Activated T-helper 9 cell treated with anti-CD3 and anti-CD28 coated beads, Interleukin-2, amount 50 U/mL, for 16 hours (primary cell): ENCODE results near the gene CASP4.
"Not testable (repeated sequence)": the region's sequence is repeated elsewhere in the genome, so short reads cannot be mapped to it uniquely, and the experiment has no call there.

Experiments used
- DNase-seq: peaks from one replicate; pipeline ENCODE4 v3.0.0-alpha.2; 2020; ENCODE audit warnings: low read depth

Gene CASP4

GRCh38 chr11:104968355-104968855, at the start of gene CASP4:
Gene CASP4, minus strand, starts transcription at chr11:104968574. Its CDS starts 49 bp downstream, at chr11:104968525.
- DNase-seq: no peak

GRCh38 chr11:105007463-105007862, 39.1 kb upstream of the CASP4 start:
- no peak for DNase-seq

GRCh38 chr11:105005451-105005845, 37.1 kb upstream of the CASP4 start:
- DNase-seq: no peak

GRCh38 chr11:105004021-105004420, 35.6 kb upstream of the CASP4 start:
- no peak for DNase-seq

- no peak for DNase-seq
Measured at GRCh38 chr11:105003151-105003550, 34.8 kb upstream of the CASP4 start.

GRCh38 chr11:105000797-105001196, 32.4 kb upstream of the CASP4 start:
- DNase-seq: peak; percentile 29

GRCh38 chr11:105000167-105000566, 31.8 kb upstream of the CASP4 start:
- no peak for DNase-seq

- DNase-seq: no peak
Measured at GRCh38 chr11:104999721-105000120, 31.3 kb upstream of the CASP4 start.

GRCh38 chr11:104997288-104997687, 28.9 kb upstream of the CASP4 start:
- no peak for DNase-seq

- no peak for DNase-seq
Measured at GRCh38 chr11:104995001-104995408, 26.6 kb upstream of the CASP4 start.

GRCh38 chr11:104992781-104993180, 24.4 kb upstream of the CASP4 start:
- DNase-seq: no peak

GRCh38 chr11:104991994-104992393, 23.6 kb upstream of the CASP4 start:
- no peak for DNase-seq

GRCh38 chr11:104984808-104985207, 16.4 kb upstream of the CASP4 start:
- no peak for DNase-seq

- DNase-seq: no peak
Measured at GRCh38 chr11:104979839-104980238, 11.5 kb upstream of the CASP4 start.

- DNase-seq: no peak
Measured at GRCh38 chr11:104973616-104974015, 5.2 kb upstream of the CASP4 start.

GRCh38 chr11:104972924-104973323, 4.5 kb upstream of the CASP4 start:
- not testable (repeated sequence) for DNase-seq

- no peak for DNase-seq
Measured at GRCh38 chr11:104970756-104971155, 2.4 kb upstream of the CASP4 start.

- no peak for DNase-seq
Measured at GRCh38 chr11:104968856-104969776, 742 bp upstream of the CASP4 start.

GRCh38 chr11:104967534-104968354, 630 bp downstream of the CASP4 start:
- no peak for DNase-seq

GRCh38 chr11:104965735-104966134, 2.6 kb downstream of the CASP4 start:
- DNase-seq: no peak

GRCh38 chr11:104964247-104964646, 4.1 kb downstream of the CASP4 start:
- DNase-seq: no peak

- no peak for DNase-seq
Measured at GRCh38 chr11:104962852-104963251, 5.5 kb downstream of the CASP4 start.

GRCh38 chr11:104957280-104957679, 11.1 kb downstream of the CASP4 start:
- no peak for DNase-seq
